HG02885 (cell line): ENCODE results near the gene CASP4.
A peak's percentile ranks its signal among the peaks of the same experiment; 100 is the strongest.
"Not testable (repeated sequence)": the region's sequence is repeated elsewhere in the genome, so short reads cannot be mapped to it uniquely, and the experiment has no call there.

Experiments
- ATAC-seq: cut with Tn5 transposase; IDR thresholded peaks from one replicate; pipeline ENCODE4 v1.9.1; 2021; ENCODE audit warnings: mild to moderate bottlenecking; ENCODE audit not compliant: unreplicated experiment, poor library complexity

The CASP4 gene

GRCh38 chr11:104962852-104963251 is 5.5 kb downstream of the CASP4 start:
- ATAC-seq = no peak

GRCh38 chr11:104957280-104957679 is 11.1 kb downstream of the CASP4 start:
- ATAC-seq = no peak

GRCh38 chr11:104956528-104956927 is 11.8 kb downstream of the CASP4 start:
- no peak for ATAC-seq

GRCh38 chr11:104946907-104947306 is 21.5 kb downstream of the CASP4 start:
- ATAC-seq = peak; percentile 97

- ATAC-seq = no peak
These were observed 24.3 kb downstream of the CASP4 start for GRCh38 chr11:104944076-104944475.

- no peak for ATAC-seq
These were observed 24.8 kb downstream of the CASP4 start for GRCh38 chr11:104943561-104943960.

GRCh38 chr11:104934594-104934993 is 33.8 kb downstream of the CASP4 start:
- ATAC-seq = no peak

- not testable (repeated sequence) for ATAC-seq
These were observed 34.3 kb downstream of the CASP4 start for GRCh38 chr11:104934073-104934472.

- ATAC-seq = no peak
These were observed 39.6 kb downstream of the CASP4 start for GRCh38 chr11:104928811-104929210.

- ATAC-seq = no peak
These were observed 41.4 kb downstream of the CASP4 start for GRCh38 chr11:104926771-104927611.

GRCh38 chr11:104925850-104926249 is 42.5 kb downstream of the CASP4 start:
- ATAC-seq = no peak

- peak; percentile 77 for ATAC-seq
These were observed 50.1 kb downstream of the CASP4 start for GRCh38 chr11:104918113-104918824.

- peak; percentile 44 for ATAC-seq
These were observed 50.9 kb downstream of the CASP4 start for GRCh38 chr11:104917271-104918112.

GRCh38 chr11:104916442-104916841 is 51.9 kb downstream of the CASP4 start:
- ATAC-seq = no peak

GRCh38 chr11:104912102-104912501 is 56.3 kb downstream of the CASP4 start:
- ATAC-seq = no peak

GRCh38 chr11:104908186-104908531 is 60.2 kb downstream of the CASP4 start:
- no peak for ATAC-seq

GRCh38 chr11:104907521-104908185 is 60.7 kb downstream of the CASP4 start:
- peak; percentile 56 for ATAC-seq

GRCh38 chr11:104905271-104905670 is 63.1 kb downstream of the CASP4 start:
- ATAC-seq = no peak

- no peak for ATAC-seq
These were observed 69.1 kb downstream of the CASP4 start for GRCh38 chr11:104899226-104899625.

GRCh38 chr11:104898685-104899013 is 69.7 kb downstream of the CASP4 start:
- ATAC-seq = peak; percentile 7
